SK-N-SH (cell line): ENCODE data around the gene NYAP1. TPM values are rescaled to one million over a fixed set of nuclear protein-coding genes. Genes with fewer than 3 reads are reported as not detected.

Experiments
- CTCF ChIA-PET: fragments of 300-600, 350-600 bp; formaldehyde crosslinking; extraction: SDS; loops from one replicate; lab custom pipeline; 2021; lab: Yijun Ruan, JAX
- POLR2A ChIA-PET: fragments of 350-600 bp; sonication (Branson Sonifier 250); formaldehyde crosslinking; extraction: SDS; loops from one replicate; lab custom pipeline; 2020; ENCODE audit warnings: antibody characterized with exemption, inconsistent platforms; lab: Yijun Ruan, JAX
- DNase-seq: peaks from one replicate; pipeline ENCODE4 v3.0.0; 2012
- H2AFZ ChIP-seq: fragments of 200-600 bp; sonication (generic); 2 replicates; pipeline ENCODE4 v1.8.1; 2016; ENCODE audit warnings: antibody characterized with exemption, mild to moderate bottlenecking, low read depth
- H3F3A ChIP-seq: fragments of 200-600 bp; sonication (generic); replicated peaks from 2 replicates; pipeline ENCODE3; 2016; ENCODE audit warnings: antibody characterized with exemption, mild to moderate bottlenecking; ENCODE audit not compliant: insufficient read depth
- H3K27ac ChIP-seq, 2 experiments: fragments of 200-500 bp in 1 of 2; fragments of 200-600 bp in 1 of 2; sonication (Bioruptor generic) in 1 of 2; sonication (generic), shearing (Covaris generic) in 1 of 2; 2 replicates each; pipeline versions ENCODE4 v1.5.1 to v1.6.1; 2014 to 2016; ENCODE audit warnings: low read depth in 2 of 2, inconsistent platforms in 1 of 2, low read length in 1 of 2, mild to moderate bottlenecking in 1 of 2, mixed read lengths in 1 of 2
- H3K27me3 ChIP-seq: fragments of 200-600 bp; sonication (generic), shearing (Covaris generic); 2 replicates; pipeline ENCODE4 v1.6.1; 2016; ENCODE audit warnings: mixed run types; ENCODE audit not compliant: insufficient read depth
- H3K36me3 ChIP-seq, 2 experiments: fragments of 200-500 bp in 1 of 2; fragments of 200-600 bp in 1 of 2; sonication (Bioruptor generic) in 1 of 2; sonication (generic) in 1 of 2; replicated peaks in 1 of 2; 2 replicates each; pipeline versions ENCODE3 to v1.5.1; 2014 to 2016; ENCODE audit warnings: low read length in 1 of 2, mild to moderate bottlenecking in 1 of 2; ENCODE audit not compliant: insufficient read depth in 2 of 2, control insufficient read depth in 1 of 2
- H3K4me1 ChIP-seq, 2 experiments: fragments of 200-500 bp in 1 of 2; fragments of 200-600 bp in 1 of 2; sonication (Bioruptor generic) in 1 of 2; sonication (generic), shearing (Covaris generic) in 1 of 2; 2 replicates each; pipeline versions ENCODE4 v1.5.1 to v1.6.1; 2014 to 2016; ENCODE audit warnings: low read depth in 1 of 2, low read length in 1 of 2, mixed run types in 1 of 2; ENCODE audit not compliant: insufficient read depth in 2 of 2, control insufficient read depth in 1 of 2
- H3K4me2 ChIP-seq: fragments of 200-600 bp; sonication (generic), shearing (Covaris generic); 2 replicates; pipeline ENCODE4 v1.6.1; 2017; ENCODE audit warnings: mixed run types
- H3K4me3 ChIP-seq, 2 experiments: fragments of 200-500 bp in 1 of 2; fragments of 200-600 bp in 1 of 2; sonication (Bioruptor generic) in 1 of 2; sonication (generic), shearing (Covaris generic) in 1 of 2; 2 replicates each; pipeline versions ENCODE4 v1.5.1 to v1.8.1; 2014 to 2016; ENCODE audit warnings: low read depth in 2 of 2, inconsistent platforms in 1 of 2, low read length in 1 of 2, mild to moderate bottlenecking in 1 of 2, mixed read lengths in 1 of 2, moderate library complexity in 1 of 2
- H3K79me2 ChIP-seq: fragments of 200-600 bp; sonication (generic); 2 replicates; pipeline ENCODE4 v1.8.1; 2017; ENCODE audit warnings: mild to moderate bottlenecking; ENCODE audit not compliant: insufficient read depth
- H3K9ac ChIP-seq: fragments of 200-600 bp; sonication (generic); 2 replicates; pipeline ENCODE4 v1.6.1; 2017; ENCODE audit warnings: mixed run types
- H3K9me2 ChIP-seq: fragments of 200-600 bp; sonication (generic); 2 replicates; pipeline ENCODE4 v1.6.1; 2017; ENCODE audit warnings: mixed run types
- H3K9me3 ChIP-seq: fragments of 200-600 bp; sonication (generic); 2 replicates; pipeline ENCODE4 v1.6.1; 2017; ENCODE audit warnings: mixed run types, mild to moderate bottlenecking, moderate library complexity
- H4K20me1 ChIP-seq: fragments of 200-600 bp; sonication (generic); 2 replicates; pipeline ENCODE4 v1.6.1; 2017; ENCODE audit warnings: mild to moderate bottlenecking, mixed run types; ENCODE audit not compliant: insufficient read depth
- ELF1 ChIP-seq: IDR thresholded peaks from 2 replicates; pipeline ENCODE4 v1.4.0; 2012
- EZH2phosphoT487 ChIP-seq: fragments of 200-600 bp; sonication (generic); IDR thresholded peaks from 2 replicates; pipeline ENCODE4 v1.6.1; 2017; ENCODE audit warnings: low read depth, mixed run types, mild to moderate bottlenecking, antibody characterized with exemption, moderate library complexity, borderline replicate concordance
- FOXJ3 ChIP-seq: sonication (generic); formaldehyde crosslinking; IDR thresholded peaks from 2 replicates; pipeline ENCODE4 v1.5.1; 2020; ENCODE audit warnings: mild to moderate bottlenecking, missing genetic modification reagents
- GABPA ChIP-seq: IDR thresholded peaks from 2 replicates; pipeline ENCODE4 v1.4.0; 2012; ENCODE audit warnings: low read depth, mild to moderate bottlenecking
- GATA2 ChIP-seq: sonication (generic); formaldehyde crosslinking; IDR thresholded peaks from 2 replicates; pipeline ENCODE4 v1.5.0; 2020; ENCODE audit warnings: mild to moderate bottlenecking, missing genetic modification reagents
- JUND ChIP-seq: IDR thresholded peaks from 2 replicates; pipeline ENCODE4 v1.4.0; 2012
- NRF1 ChIP-seq: IDR thresholded peaks from 2 replicates; pipeline ENCODE4 v1.6.1; 2012; ENCODE audit warnings: low read depth, mild to moderate bottlenecking, low read length
- RAD21 ChIP-seq: IDR thresholded peaks from 2 replicates; pipeline ENCODE4 v1.6.1; 2012; ENCODE audit warnings: mild to moderate bottlenecking, low read length
- RCOR1 ChIP-seq: fragments of 150-350 bp; IDR thresholded peaks from 2 replicates; pipeline ENCODE4 v1.6.1; 2017; ENCODE audit warnings: antibody characterized with exemption, low read length
- SMC3 ChIP-seq: IDR thresholded peaks from 2 replicates; pipeline ENCODE4 v1.6.1; 2012; ENCODE audit warnings: low read depth, low read length, improper control_type of control experiment
- TEAD4 ChIP-seq: IDR thresholded peaks from 2 replicates; pipeline ENCODE4 v1.4.0; 2012; ENCODE audit warnings: mild to moderate bottlenecking, borderline replicate concordance; ENCODE audit not compliant: insufficient read depth
- YY1 ChIP-seq: IDR thresholded peaks from 2 replicates; pipeline ENCODE4 v1.4.0; 2012; ENCODE audit warnings: low read depth, mild to moderate bottlenecking
- WGBS: methylation state at CpG from one replicate; pipeline ENCODE4 v1.1.6; 2017; ENCODE audit warnings: low lambda C conversion rate; 5-methylcytosine and 5-hydroxymethylcytosine counted together
- polyA plus RNA-seq, 3 experiments: library from polyadenylated mRNA; depleted of rRNA; stranded (reverse); fragments of >200 nt; gene quantifications; 2 replicates each; pipeline ENCODE4 v1.2.3, GENCODE V29; 2012
- TF ChIP-seq, protein P1 (sequence below): IDR thresholded peaks from 2 replicates; pipeline ENCODE4 v1.4.0; 2012; ENCODE audit warnings: low read depth, borderline replicate concordance
- TF ChIP-seq, protein P2 (sequence below): IDR thresholded peaks from 2 replicates; pipeline ENCODE4 v1.4.0; 2012; ENCODE audit warnings: low read depth

Gene NYAP1
- polyA plus RNA-seq, 1 of the 3 experiments (the other 2 are of a cell fraction): 6.0 TPM

DNA sequence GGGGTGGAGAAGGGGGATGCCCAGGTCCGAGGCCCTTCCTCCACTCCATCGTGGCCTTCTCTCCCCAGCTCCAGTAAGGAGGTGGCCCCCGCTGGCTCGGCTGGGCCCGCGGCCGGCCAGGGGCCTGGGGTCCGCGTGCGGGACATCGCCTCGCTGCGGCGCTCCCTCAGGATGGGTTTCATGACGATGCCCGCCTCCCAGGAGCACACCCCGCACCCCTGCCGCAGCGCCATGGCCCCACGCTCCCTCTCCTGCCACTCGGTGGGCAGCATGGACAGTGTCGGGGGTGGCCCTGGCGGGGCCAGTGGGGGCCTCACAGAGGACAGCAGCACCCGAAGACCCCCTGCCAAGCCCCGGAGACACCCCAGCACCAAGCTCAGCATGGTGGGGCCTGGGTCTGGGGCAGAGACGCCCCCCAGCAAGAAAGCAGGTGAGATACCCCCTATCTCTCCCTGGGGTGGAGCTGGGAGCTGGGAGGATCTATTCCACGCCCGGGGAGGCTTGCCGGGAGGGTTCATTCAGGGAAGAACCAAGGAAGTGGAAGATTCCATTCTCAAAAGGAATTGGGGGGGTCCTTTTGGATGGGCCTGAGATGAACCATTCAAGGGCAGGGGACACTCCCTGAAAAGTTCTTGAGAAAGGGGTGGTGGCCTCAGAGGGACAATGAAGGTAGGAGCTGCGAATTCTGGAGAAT lies 3.2 kb downstream of the NYAP1 start:
- Histone ChIP-seq H3K27ac (no peak overlapping the region), H3K36me3 (peaks cover 0 to 6% of the 10 kb centered on the region in 2 experiments), H3K9me3 (no peaks in the 10 kb centered on the region), H3K4me3 (no peak overlapping the region), H3K9ac (no peak overlapping the region), H3K27me3 (no peaks in the 10 kb centered on the region), H3K4me2 (no peak overlapping the region), H2AFZ (no peak overlapping the region), H3K9me2 (no peaks in the 10 kb centered on the region), H3F3A (peaks cover under 1% of the 10 kb centered on the region), H4K20me1 (no peaks in the 10 kb centered on the region), H3K4me1 (peaks cover 3 to 42% of the 10 kb centered on the region in 2 experiments; a peak in 2 of 4 replicates), H3K79me2 (peaks cover 5% of the 10 kb centered on the region; the same call in 1 of the 2 replicates)
- ChIA-PET CTCF (interaction anchor here (0.6 to 11.1 kb wide), 5 partner anchors 18 to 75 kb away, joined by 3 to 151 read pairs (median 3); no protein-coding TSS in a partner anchor), POLR2A (no interaction called here)
- TF ChIP-seq NRF1 (no peak), ELF1 (no peak), JUND (no peak), RAD21 (no peak), EZH2phosphoT487 (no peak), GATA2 (CRISPR knock-in tag) (no peak), RCOR1 (no peak), YY1 (no peak), FOXJ3 (CRISPR knock-in tag) (no peak), SMC3 (no peak), TEAD4 (no peak), GABPA (no peak)
- TF ChIP-seq, protein P1, sequence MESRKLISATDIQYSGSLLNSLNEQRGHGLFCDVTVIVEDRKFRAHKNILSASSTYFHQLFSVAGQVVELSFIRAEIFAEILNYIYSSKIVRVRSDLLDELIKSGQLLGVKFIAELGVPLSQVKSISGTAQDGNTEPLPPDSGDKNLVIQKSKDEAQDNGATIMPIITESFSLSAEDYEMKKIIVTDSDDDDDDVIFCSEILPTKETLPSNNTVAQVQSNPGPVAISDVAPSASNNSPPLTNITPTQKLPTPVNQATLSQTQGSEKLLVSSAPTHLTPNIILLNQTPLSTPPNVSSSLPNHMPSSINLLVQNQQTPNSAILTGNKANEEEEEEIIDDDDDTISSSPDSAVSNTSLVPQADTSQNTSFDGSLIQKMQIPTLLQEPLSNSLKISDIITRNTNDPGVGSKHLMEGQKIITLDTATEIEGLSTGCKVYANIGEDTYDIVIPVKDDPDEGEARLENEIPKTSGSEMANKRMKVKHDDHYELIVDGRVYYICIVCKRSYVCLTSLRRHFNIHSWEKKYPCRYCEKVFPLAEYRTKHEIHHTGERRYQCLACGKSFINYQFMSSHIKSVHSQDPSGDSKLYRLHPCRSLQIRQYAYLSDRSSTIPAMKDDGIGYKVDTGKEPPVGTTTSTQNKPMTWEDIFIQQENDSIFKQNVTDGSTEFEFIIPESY: no peak
- TF ChIP-seq, protein P2, sequence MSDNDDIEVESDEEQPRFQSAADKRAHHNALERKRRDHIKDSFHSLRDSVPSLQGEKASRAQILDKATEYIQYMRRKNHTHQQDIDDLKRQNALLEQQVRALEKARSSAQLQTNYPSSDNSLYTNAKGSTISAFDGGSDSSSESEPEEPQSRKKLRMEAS: no peak
- WGBS: 88% methylated on average over 15 of the region's 30 CpGs
- peak; percentile 36 for DNase-seq
